GM19463 (cell line): ENCODE measurements around the gene FOXD3.
A peak's percentile ranks its signal among the peaks of the same experiment; 100 is the strongest.
"Not testable (repeated sequence)": the region's sequence is repeated elsewhere in the genome, so short reads cannot be mapped to it uniquely, and the experiment has no call there.

Experiments used
- ATAC-seq: cut with Tn5 transposase; IDR thresholded peaks from one replicate; pipeline ENCODE4 v1.9.1; 2021; ENCODE audit warnings: mild to moderate bottlenecking, moderate library complexity; ENCODE audit not compliant: unreplicated experiment

Gene FOXD3

DNA sequence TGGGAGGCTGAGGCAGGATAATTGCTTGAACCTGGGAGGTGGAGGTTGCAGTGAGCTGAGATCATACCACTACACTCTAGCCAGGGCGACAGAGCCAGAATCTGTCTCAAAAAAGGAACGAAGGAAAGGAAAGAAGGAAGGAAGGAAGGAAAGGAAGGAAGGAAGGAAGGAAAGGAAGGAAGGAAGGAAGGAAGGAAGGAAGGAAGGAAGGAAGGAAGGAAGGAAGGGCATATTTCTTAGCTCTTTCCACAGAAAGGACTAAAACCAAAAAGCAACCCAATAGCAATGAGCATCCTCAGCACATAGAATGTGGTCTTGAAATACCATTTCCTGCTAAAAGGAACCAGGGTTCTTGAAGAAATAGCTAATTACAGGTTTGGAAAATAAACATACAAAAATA is 33.9 kb downstream of the FOXD3 start:
- ATAC-seq, result not testable (repeated sequence)

DNA sequence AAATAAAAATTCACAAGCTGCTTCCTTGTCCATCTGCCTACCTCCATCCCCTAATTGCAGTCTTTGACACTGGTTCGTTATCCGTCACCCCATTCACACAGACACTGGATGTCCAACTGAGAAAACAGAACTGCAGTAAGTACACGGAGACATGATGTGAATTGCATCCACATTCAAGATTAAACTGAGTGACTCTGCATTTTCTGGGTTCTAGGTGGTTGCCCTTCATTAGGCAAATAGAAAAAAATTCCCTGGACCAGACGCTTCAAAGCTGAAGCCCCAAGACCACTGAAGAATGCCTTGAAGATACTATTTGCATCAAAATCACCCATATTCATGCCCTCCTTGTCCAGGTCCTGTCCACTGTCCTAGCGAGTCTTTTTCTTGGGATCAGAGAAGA is 37.2 kb downstream of the FOXD3 start:
- no peak for ATAC-seq

DNA sequence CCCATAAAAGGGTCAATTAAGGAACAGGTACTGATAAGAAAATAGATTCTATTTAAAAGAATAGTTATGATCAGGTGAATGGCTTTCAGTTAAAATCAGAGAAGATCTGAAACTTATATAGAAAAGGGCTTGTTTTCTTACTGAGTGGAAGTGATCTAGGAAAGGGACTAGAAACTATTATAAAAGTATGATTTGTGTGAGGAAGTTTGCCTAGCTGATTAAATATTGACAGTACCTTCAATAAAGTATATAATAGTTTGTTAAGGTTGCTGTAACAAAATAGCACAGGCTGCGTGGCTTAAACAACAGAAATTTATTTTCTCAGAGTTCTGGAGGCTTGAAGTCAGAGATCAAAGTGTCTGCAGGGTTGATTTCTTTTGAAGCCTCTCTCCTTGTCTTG is 39.7 kb downstream of the FOXD3 start:
- ATAC-seq, result no peak

DNA sequence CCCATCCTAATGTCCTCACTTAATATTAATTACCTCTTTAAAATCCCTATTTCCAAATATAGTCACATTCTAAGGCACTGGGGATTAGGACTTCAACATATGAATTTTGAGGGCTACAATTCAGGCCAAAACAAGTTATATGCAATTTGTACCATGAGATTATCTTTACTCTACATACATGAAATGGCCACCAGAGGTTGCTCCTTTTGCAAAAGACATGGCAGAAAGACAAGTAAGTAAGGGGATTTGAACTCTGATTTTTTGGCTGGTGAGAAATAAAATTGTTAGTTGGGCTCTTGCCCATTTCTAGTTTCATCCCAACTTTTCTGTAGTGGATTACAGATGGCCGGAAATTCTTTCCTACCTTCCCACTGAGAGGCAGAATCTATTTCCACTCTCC is 40.2 kb downstream of the FOXD3 start:
- no peak for ATAC-seq

DNA sequence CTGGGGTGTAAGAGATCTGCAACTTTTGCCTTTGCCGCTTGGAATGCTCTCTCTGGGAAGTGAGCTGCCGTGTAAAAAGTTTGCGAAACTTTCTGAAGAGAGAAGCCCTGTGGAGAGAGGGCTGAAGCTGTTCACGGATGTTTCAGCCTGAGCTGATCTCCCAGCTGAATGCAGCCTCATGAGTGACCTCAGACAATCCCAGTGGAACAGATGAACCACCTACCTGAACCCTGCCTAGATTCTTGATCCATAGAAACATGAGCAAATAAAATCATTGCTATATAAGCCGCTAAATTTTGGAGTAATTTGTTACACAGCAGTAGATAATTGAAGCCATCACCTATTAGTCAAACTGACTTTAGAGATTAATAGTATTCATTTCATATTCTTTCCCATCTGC is 40.6 kb downstream of the FOXD3 start:
- no peak for ATAC-seq

DNA sequence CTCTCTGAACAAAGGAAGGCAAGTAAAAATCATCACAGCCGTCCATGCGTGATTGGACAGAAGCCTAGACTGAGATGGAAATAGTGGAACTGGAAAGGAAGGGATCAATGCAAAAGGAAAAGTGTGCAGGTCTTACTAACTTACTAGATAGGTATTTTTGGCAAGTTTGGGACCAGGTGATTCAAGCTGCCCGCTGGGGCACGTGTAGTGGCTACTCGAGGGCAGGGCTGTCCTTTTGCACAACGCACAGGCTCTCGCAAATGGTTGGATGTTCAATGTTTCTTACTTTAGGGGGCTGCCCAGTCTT is 44.5 kb downstream of the FOXD3 start:
- ATAC-seq, result no peak

DNA sequence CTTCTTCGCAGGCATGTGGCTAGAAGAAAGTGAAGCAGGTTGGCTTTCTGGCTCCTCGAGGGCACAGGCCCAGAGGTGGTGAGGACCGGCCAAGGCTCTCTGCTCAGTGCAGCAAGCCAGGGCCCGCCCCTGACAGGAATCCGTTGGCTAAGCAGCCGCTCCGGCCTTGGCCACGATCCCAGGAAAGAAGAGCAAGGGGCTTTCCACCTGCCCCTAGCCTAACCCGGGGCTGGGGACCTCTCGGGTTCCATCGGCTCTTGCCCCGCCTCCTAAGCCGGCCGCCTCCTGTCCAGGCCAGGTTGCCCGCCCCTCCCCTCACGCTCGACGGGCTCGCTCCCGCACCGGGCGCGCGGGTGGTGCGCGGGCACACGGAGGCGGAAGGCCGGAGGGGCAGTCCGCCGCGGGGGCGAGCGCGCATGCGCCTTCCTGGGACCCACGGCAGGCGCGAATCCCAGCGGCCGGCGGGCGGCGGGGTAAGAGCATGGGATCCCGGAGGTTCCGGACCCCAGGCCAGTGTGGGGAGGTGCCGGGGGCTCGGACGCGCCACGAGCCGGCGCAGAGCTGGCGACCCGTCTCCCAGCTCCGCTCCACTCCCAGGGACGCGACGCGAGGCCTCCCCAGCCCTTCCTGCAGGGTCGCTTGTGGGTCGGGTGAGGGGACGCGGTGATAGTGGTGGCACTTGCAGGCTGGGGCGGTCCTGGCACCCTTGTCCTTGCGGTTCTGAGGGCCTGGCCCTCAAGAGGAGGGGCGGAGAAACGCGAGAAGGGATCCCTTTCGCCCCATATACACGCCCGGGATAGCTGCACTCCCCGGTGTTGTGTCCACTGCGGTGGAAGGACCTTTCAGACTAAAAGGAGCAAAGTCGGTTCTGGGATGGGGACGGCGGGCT is 45.1 kb downstream of the FOXD3 start, which contains the start of gene ALG6:
Gene ALG6, plus strand, starts transcription at position 413 of the 889 bp plus-strand sequence. CDS start 3,351 bp downstream, outside the sequence.
- peak; percentile 93 for ATAC-seq

DNA sequence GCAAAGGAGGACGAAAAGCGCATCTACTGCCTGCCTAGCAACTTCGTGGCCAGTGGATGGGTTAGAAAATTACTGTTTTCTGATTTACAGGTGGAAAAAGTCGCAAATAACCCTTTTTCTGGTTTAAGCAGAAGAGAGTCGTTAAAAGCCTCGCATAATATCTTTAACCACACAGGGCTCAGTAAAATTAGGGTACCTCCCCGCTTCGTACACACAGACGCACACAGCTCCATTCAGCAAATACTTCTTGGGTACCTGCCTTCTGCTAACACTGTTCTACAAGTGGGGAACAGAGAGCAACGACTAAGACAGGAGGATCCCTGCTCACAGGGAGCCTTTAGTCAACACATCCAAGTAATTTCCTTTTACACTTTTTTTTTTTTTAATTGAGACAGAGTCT is 45.8 kb downstream of the FOXD3 start:
- no peak for ATAC-seq
